Middle frontal gyrus (tissue), 1 donor: ENCODE data around the gene CPAMD8.

ENCODE experiments used
- DNase-seq: peaks from one replicate; pipeline ENCODE4 v3.0.0-alpha.2; 2015; ENCODE audit warnings: low spot score; ENCODE audit errors: extremely low spot score

CPAMD8 gene

DNA sequence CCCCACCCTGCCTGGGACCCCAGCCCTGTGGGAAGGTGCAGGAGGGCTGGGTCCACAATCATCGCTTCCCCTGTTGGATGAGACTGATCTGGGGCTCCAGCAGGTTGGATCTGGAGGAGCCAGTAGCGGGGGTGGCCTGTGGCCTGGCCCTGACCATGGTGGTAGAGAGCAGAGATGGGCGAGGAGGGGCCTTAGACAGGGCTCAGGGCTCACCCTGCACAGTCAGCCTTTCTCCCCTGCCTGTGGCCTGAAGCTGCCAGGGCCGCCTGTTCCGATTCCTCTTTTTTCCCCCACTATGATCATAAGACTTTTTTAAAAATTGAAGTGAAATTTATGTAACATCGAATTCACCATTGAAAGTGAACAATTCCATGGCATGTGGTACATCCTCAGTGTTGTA, 179.2 kb downstream of the CPAMD8 start:
- no peak for DNase-seq

DNA sequence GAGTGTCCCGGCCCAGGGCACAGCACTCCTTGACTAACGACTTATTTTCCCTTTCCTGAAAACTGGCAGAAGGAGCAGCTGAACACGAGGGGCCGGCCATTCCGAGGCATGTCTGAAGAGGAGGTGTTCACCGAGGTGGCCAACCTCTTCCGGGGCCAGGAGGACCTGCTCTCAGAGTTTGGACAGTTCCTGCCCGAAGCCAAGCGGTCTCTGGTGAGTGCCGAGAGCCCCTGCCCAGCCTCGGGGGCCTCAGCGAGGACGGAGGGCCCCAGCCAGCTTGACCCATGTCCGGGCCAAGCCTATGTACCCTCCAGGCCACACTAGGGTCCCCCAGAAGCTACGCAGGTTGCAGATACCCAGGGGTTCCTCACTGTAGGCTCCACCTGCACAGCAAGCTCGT, 179.7 kb downstream of the CPAMD8 start:
- no peak for DNase-seq
